ENCODE measurements around the gene TRIM41.

The TRIM41 gene

DNA sequence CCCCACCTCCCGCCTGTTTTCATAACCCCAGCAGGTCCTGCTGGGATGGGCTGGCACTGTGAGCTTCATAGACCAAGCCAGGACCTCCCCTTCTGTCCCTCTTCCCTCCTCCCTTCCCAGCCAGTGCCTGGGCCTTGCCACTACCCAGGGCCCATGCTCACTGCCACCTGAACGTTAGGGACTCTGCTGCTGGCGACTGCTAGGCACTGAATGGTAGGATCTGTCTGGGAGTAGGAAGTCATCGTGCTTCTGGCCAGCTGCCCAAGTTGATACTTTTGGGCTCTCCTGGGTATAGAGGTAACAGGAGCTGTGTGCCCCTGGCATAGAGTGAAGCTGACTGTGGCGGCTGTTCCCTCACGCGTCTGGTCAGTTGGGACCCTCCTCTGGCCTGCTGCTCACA is 8.4 kb downstream of the TRIM41 start:
- DNase-seq (ENCODE audit: low read depth in 4 of 4, low spot score in 1 of 4), result no peak

DNA sequence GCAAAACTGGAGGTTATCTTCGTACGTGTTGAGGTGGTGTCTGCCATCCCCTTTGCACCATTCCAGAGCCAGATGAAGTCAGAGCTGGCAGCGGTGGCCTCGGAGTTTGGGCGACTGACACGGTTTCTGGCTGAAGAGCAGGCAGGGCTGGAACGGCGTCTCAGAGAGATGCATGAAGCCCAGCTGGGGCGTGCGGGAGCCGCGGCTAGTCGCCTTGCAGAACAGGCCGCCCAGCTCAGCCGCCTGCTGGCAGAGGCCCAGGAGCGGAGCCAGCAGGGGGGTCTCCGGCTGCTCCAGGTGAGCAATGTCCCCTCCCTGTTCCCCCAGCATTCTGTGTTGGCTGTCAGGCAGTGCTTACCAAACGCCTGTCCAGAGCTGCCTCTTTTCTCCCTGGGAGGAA is 9.5 kb downstream of the TRIM41 start:
- no peak for DNase-seq (ENCODE audit: low read depth in 4 of 4, low spot score in 1 of 4)

DNA sequence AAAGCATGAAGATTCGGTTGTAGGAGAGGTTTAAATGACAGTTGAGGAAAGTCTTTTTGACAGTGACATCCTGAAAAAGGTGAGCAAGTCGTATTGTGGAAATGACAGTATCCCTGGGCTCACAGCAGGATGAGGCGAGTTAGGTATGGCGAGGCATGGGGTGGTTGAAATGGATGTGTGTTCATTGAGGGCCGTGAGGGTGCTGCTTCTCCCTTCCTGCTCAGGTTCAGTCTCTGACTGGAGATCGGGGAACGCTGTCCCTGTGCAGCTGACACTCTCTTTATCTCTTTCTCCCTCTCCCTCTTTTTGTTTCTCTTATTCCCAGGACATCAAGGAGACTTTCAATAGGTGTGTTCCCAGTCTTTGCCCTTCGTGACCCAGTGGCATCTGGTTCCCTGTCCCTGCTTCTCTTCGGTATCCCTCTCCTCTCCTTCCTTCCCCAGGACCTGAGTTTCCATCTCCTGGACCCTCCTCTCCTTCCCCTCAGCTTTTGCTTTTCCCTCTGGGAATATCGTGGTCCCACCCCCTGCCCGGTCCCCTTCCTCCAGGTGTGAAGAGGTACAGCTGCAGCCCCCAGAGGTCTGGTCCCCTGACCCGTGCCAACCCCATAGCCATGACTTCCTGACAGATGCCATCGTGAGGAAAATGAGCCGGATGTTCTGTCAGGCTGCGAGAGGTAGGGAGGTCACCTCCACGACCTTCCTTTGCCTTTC is 10.2 kb downstream of the TRIM41 start:
- DNase-seq (ENCODE audit: low read depth in 4 of 4, low spot score in 1 of 4), result no peak

DNA sequence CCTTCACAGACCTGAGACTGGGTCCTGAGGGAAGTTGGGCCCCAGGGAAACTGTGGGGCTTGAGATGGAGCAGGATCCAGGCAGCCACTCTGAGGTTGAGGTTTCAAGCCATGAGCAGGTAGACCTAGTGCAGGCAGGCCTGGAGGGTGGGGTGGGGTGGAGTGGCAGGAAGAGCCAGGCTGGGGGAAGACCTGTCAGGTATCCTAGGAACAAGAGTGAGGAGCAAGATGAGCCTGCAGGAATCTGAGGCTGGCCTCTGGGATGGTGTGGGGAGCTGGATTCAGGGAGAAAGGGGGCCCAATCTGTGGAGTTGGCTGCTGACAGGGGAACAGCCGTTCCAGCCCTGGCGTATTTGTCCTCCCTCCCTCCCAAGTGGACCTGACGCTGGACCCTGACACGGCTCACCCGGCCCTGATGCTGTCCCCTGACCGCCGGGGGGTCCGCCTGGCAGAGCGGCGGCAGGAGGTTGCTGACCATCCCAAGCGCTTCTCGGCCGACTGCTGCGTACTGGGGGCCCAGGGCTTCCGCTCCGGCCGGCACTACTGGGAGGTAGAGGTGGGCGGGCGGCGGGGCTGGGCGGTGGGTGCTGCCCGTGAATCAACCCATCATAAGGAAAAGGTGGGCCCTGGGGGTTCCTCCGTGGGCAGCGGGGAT is 10.8 kb downstream of the TRIM41 start:
- DNase-seq (ENCODE audit: low read depth in 4 of 4, low spot score in 1 of 4), result no peak

DNA sequence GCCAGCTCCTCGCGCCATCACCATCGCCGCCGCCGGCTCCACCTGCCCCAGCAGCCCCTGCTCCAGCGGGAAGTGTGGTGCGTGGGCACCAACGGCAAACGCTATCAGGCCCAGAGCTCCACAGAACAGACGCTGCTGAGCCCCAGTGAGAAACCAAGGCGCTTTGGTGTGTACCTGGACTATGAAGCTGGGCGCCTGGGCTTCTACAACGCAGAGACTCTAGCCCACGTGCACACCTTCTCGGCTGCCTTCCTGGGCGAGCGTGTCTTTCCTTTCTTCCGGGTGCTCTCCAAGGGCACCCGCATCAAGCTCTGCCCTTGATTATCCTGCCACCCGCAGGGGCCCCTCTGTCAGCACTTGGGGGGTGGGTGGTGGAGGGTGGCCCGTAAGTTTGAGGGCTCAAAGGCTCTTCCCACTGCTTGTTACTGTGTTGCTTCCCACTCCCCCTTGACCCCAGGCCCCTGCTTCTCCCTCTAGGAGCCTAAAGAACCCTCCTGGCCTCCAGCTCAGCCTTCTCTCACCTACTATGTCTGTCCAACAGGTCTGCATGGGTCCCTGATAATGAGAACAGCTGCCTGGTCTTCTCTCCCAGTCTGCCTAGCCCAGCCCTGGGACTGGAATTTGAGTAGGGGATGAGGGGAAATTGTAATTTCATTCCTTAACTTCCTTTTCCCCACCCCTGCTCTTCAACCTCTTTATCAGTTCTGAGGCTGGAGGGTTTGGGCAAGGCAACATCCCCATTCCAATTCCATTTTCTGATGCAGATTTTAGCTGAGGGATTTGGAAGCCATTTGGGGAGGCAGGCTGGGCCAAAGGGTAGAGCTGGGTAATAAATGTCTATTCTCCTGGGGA is 11.6 kb downstream of the TRIM41 start:
- DNase-seq (ENCODE audit: low read depth in 4 of 4, low spot score in 1 of 4), result no peak

DNA sequence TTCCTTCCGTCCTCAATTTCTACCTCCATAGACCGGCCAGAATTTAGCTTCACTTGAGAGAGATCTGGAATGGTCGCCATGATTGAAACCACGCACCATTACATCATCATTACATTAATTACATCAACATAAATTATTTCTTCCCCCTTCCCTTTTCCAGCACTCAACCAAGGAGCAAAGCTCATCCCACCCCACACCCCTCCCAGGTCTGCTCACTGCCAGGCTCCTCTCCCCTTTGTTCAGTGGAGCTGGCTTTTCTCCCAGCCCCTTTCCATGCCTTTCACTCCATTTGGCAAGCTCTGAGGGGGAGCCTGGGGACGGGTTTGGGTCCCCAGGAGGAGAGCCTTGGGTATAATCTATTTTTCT is 12.2 kb downstream of the TRIM41 start:
- DNase-seq (ENCODE audit: low read depth in 4 of 4, low spot score in 1 of 4), result no peak

DNA sequence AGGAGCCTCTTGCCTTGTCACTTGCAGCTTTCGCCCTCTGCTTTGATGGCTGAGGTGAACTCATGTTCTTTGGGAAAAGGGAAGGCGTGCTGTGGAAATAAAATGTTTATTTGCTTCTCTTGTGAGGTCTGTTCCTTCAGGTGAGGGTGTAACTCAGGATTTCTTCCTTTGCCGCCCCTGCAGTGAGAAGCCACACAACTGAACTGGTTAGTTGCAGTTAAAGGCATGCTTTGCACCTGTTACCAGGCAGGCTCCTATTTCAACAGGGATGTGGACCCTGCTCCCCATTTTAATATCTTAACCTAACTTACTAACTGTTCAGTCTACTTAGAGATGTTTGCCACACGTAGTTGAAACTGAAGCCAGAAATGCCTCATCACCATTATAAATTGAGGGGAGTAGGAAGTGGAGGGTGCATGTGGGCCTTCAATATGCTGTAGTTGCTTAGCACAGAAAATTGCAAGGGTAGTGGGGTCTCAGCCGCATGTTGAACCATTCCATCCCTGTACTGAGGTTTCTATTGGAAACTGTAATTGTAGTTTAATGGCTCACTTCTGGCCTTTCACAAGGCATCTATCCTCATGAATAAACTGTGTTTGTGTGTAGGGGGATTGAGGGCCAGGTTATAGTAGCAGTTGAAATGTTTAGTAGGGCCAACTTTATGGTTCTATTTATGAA is 12.7 kb downstream of the TRIM41 start:
- no peak for DNase-seq (ENCODE audit: low read depth in 4 of 4, low spot score in 1 of 4)

DNA sequence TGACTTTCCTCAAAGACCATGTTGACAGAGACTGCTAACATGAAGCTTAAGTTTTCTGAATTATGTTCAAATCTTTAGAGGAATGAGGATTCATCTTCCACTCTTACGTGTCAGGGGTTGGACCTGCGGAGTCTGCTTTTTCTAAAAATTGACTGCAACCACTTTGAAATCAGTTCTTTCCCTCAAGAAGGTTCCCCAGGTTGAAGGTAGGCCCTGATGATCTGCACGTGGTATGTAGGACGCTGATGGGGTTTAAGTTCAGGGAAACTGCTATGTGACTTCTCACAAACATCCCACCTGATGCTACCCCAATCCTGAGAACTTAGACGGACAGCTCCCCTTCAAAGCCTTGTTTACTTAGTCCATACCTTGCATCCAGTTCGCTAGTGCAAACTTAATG is 13.4 kb downstream of the TRIM41 start:
- DNase-seq (ENCODE audit: low read depth in 4 of 4, low spot score in 1 of 4), result no peak

DNA sequence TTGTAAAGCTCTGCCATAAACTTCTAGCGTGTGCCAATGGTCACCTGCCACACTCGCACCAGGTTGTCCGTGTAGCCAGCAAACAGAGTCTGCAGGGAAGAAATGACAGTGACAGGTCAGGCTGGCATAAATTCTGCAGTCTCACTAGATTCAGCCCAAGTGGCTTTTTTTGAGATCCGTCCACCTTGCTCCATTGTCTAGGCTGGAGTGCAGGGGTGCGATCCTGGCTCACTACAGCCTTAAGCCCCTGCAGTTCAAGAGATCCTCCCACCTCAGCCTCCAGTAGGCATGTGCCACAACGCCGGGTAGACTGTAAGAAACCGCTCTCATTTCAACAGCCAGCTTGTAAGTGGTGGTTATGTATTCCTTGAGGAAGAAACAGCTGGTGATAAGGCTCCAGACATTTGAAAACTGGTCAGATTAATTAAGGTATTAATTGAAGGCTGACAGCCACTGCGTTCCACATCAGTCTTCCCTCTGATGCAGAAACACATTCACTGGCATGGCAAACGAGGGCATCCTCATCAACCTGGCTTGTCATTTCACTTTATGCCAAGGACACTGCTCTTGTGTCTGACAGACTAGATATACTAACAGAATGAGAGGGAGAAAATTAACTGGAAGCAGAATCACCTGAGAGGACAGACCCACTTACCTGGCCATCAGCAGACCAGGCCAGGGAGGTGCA is 14.0 kb downstream of the TRIM41 start:
- no peak for DNase-seq (ENCODE audit: low read depth in 4 of 4, low spot score in 1 of 4)

DNA sequence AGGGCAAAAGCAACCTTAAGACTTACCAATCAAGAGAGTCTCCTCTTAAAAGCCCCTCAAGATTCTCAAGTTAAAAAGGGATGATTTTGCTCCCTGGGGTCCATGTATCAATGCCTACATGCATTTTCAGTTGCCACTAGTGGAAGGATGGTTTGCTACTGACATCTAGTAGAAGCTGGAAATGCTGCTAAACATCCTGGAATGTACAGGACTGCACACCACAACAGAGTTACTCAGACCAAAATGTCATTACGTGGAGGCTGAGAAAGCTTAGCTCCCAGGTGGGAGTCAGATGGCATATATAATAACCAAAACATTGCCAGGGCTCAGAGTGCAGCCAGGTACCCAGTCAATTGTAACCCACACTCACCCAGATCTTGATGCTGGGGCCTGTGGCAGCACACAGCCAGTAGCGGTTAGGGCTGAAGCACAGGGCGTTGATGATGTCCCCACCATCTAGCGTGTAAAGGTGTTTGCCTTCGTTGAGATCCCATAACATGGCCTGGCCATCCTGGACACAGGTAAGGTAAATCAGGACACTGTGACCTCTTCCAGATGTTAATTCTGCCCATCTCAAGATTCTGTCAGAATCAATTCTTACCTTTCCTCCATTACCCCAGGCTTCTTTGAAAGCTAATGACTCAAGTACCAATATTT is 14.8 kb downstream of the TRIM41 start:
- DNase-seq (ENCODE audit: low read depth in 4 of 4, low spot score in 1 of 4), result no peak

DNA sequence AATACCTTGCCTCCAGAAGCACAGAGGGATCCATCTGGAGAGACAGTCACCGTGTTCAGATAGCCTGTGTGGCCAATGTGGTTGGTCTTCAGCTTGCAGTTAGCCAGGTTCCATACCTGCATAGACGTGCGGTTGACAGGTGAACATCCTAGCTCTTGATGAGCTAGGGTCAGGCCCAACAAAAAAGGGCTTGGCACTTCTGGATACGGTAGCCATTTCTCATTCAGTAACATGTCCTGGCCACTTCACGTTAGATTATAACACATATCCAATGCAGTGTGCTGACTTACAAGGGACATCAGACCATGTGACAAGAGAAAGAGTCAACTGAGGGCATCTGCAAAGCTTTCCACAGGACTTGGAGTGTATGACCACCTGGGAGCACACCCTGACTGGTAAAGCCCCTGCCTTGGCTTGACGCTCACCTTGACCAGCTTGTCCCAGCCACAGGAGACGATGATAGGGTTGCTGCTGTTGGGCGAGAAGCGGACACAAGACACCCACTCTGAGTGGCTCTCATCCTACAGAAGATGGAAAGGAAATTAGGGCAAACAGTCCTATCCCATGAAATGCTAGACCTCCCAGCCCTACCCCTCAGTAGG is 16.1 kb downstream of the TRIM41 start:
- no peak for DNase-seq (ENCODE audit: low read depth in 4 of 4, low spot score in 1 of 4)

DNA sequence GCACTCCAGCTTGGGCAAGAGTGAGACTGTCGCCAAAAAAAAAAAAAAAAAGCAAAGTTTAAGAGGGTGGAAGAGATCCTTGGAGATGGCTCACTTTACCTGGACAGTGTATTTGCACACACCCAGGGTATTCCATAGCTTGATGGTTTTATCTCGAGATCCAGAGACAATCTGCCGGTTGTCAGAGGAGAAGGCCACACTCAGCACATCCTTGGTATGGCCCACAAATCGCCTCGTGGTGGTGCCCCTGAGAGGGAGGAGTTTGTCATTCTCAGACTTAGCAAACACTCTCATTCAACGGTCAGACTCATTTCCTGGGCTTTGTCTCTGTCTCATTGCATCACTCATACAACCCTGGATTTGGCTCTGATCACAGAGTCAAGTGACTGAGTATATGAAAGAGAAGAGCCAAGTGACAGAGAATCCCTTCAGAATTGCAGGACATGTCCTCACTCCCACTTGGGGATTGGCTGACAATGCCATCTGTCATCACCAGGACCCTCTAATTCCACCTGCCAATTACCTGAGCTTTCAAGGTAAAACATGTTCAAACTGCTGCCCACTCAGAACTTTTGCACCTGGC is 18.4 kb downstream of the TRIM41 start:
- no peak for DNase-seq (ENCODE audit: low read depth in 4 of 4, low spot score in 1 of 4)

DNA sequence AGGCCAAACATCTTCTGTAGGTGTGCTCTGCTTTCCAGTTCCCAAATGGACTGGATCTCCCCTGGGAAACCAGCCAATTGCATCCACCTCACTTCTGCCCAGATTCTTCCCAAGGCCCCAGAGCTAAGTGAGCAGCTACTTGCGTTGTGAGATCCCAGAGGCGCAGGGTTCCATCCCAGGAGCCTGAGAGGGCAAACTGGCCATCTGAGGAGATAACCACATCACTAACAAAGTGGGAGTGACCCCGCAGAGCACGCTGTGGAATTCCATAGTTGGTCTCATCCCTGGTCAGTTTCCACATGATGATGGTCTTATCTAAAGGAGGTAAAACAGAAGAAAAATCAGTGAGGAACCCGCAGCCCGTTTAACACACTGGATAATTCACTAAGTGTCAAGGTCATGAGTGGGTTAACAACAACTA is 19.0 kb downstream of the TRIM41 start:
- no peak for DNase-seq (ENCODE audit: low read depth in 4 of 4, low spot score in 1 of 4)

DNA sequence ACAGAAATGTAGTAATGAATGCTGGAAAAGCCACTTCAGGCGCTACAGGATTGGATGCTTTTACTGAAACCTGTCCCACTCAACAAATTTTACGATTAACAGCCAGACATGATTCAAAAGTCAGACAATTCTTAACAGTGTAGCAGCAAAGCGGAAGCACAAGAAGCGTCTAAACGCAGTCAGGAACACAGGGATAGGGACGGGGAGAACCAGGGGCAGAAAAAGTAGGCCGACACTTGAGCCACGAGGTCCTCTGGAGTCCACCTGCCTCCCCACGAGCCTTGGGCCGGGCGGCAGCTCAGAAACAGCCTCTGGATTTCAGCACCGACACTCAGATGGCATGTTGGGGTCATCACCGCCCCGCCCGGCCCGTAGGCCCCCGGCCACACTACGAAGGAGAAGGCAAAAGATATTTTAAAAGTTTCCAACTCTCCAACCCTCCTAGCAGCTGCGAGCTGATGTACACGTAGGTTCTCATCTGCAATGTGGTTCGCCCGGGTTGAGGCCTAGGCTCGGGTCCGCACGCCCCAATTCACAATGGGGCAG is 20.0 kb downstream of the TRIM41 start:
- DNase-seq (ENCODE audit: low read depth in 4 of 4, low spot score in 1 of 4), result no peak

DNA sequence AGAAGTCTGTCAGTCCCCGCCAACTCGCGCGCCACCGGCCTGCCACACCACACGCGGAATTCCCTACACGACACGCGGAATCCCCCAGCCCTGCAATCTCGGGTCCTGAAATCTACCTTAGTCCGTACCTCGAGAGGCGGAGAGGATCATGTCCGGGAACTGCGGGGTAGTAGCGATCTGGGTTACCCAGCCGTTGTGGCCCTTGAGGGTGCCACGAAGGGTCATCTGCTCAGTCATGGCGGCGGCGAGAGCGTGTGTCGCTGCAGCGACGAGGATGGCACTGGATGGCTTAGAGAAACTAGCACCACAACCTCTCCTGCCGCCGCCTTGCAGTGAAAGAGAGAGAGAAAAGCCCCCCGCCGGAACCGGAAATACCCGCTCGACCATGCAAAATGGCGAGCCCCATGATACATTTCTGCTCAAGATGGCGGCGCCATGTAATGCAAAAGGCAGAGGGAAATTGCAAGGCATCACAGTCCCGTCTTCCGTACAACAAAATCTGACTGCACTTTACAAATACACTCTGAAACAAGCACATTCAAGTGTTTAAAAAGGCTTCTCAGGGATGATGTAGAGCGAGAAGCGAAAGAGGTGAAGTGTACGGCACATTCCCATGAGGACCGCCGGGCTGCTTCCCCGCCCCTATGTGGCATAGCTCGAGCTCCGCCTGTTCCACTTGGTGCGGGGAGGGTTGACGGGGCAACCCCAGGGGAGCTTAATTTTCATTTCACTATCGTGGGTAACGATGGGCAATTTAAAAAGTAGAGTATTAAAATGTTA is 20.7 kb downstream of the TRIM41 start, which contains the start of gene RACK1:
Gene RACK1, minus strand, starts transcription at position 343 of the 780 bp plus-strand sequence. Its CDS starts 106 bp downstream, at position 237.
- peak; percentile 77 to 86 (median 80) for DNase-seq (ENCODE audit: low read depth in 4 of 4, low spot score in 1 of 4)

DNA sequence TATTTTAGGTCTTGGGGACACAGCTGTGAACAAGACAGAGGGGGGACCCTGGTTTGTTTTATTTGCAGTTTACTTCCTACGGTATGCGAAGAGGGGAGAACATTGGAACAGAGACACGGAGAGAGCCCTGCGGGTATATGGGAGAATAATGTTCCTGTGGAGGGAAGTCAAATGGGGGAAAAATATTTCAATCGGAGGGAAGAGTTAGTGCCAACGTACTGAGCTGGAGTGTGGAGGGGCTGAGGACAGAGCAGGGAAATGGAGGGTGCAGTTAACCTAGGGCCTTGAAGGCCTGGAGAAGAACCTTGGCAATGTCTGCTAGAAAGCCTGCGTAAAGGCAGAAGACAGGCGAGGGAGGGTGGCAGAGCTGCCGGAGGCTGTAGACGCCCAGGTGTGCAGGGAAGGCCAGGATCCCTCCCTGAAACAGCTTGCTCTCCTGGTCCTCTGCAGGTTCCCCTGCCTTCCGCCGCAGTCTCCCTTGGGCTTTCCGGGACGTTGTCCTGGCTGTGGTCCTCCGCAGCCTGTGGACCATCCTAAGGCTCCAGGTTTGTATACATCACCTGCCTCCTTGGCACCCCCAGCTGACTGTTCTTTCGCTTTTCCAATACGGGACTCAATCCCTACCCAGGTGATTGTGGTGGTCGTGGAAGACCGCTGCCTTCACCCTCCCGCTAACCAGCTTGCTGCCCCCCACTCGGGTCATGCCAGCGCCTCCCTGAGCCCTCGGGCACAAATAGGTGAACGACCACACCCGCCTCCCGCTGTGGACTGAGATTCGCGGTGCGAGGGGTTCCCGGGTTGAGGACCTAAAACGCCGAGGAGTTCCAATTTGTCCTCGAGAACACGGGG is 22.6 kb downstream of the TRIM41 start:
- no peak for DNase-seq (ENCODE audit: low read depth in 4 of 4, low spot score in 1 of 4)

DNA sequence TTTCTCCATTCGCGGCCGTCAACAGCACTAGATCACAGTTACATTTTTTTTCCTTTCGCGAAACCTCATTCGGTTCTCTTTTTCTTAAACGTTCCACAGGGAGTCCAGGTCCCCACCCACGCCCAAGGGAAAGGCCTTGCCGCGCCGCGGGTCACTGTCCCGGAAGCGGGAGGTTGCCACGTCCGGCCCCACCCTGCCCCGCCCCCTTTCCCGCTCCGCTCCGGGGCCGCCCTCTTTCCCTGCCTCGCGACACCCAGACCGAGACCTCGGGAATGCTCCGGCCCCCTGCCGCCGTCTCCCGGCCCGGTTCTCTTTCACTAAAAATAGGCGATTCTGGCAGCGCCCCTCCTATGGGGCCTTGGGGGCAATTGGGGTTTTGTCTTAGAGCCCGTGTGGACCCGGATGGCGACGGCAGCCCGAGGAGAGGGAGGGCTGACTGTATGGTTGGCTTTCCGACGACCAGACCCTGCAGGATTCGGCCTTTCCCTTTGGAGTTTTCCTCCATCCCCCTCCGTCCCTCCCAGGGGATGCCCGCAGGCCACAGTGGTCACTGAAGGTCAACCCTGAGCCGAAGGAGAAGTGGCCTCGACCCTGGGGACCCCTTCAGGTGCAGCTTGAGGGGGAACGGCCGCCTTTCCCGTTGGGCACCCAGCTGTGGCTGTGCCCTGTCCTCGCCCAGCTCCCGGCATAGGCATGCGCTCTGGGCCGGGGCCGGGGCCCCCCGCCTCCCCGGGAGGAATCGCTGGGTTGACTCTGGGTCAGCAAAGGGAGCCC is 23.4 kb downstream of the TRIM41 start:
- DNase-seq (ENCODE audit: low read depth in 4 of 4, low spot score in 1 of 4), result peak in 3 of 4 experiments; percentile 62 to 83 (median 72)

All from stimulated activated CD4-positive, alpha-beta T cell treated with anti-CD3 and anti-CD28 coated beads, Interleukin-1b, Interleukin-23, amount 100 ng/mL, for 24 hours (primary cell).